Keratinocyte (primary cell): ENCODE results near the gene TXNDC12. TPM values are rescaled to one million over a fixed set of nuclear protein-coding genes. Genes with fewer than 3 reads are reported as not detected.
A peak's percentile ranks its signal among the peaks of the same experiment; 100 is the strongest.

Source experiments
- DNase-seq: peaks from one replicate; pipeline ENCODE4 v3.0.0-alpha.2; 2011; ENCODE audit warnings: low read depth, missing footprints, low spot score
- FAIRE-seq: peaks from 2 replicates; lab custom pipeline; 2011; peaks lifted over from hg19 to GRCh38; lab: Jason Lieb, UNC
- H2AFZ ChIP-seq: 2 replicates; pipeline ENCODE4 v1.6.0; 2012; ENCODE audit warnings: low read length, control low read depth, inconsistent platforms; ENCODE audit not compliant: control insufficient read depth
- H3K27ac ChIP-seq: 2 replicates; pipeline ENCODE4 v1.5.1; 2011; ENCODE audit warnings: low read length; ENCODE audit not compliant: control insufficient read depth, insufficient read depth
- H3K27me3 ChIP-seq: 3 replicates; pipeline ENCODE4 v1.6.0; 2011; ENCODE audit warnings: low read length; ENCODE audit not compliant: control insufficient read depth, insufficient read depth; ENCODE audit errors: extremely low read depth
- H3K36me3 ChIP-seq, 2 experiments: 2 replicates in 1 of 2; 3 replicates in 1 of 2; pipeline ENCODE4 v1.5.1; 2011; ENCODE audit warnings: low read length in 2 of 2, mild to moderate bottlenecking in 1 of 2; ENCODE audit not compliant: control insufficient read depth in 2 of 2, insufficient read depth in 2 of 2; ENCODE audit errors: extremely low read depth in 1 of 2
- H3K4me1 ChIP-seq: 3 replicates; pipeline ENCODE4 v1.5.1; 2011; ENCODE audit warnings: low read length; ENCODE audit not compliant: control insufficient read depth, insufficient read depth; ENCODE audit errors: extremely low read depth
- H3K4me2 ChIP-seq: 3 replicates; pipeline ENCODE4 v1.6.0; 2011; ENCODE audit warnings: low read depth, low read length; ENCODE audit not compliant: control insufficient read depth, insufficient read depth; ENCODE audit errors: extremely low read depth
- H3K4me3 ChIP-seq, 3 experiments: fragments of 200-600 bp in 1 of 3; sonication (generic) in 1 of 3; 2 replicates in 2 of 3; 3 replicates in 1 of 3; pipeline ENCODE4 v1.5.1; 2011 to 2016; ENCODE audit warnings: low read length in 3 of 3, mild to moderate bottlenecking in 3 of 3, control low read depth in 2 of 3, inconsistent platforms in 1 of 3, low read depth in 1 of 3, mixed read lengths in 1 of 3, mixed run types in 1 of 3, moderate library complexity in 1 of 3; ENCODE audit not compliant: control insufficient read depth in 2 of 3, insufficient read depth in 2 of 3; ENCODE audit errors: extremely low read depth in 1 of 3
- H3K79me2 ChIP-seq: 2 replicates; pipeline ENCODE4 v1.6.0; 2012; ENCODE audit warnings: low read length; ENCODE audit not compliant: control insufficient read depth, insufficient read depth
- H3K9ac ChIP-seq: 3 replicates; pipeline ENCODE4 v1.6.0; 2011; ENCODE audit warnings: low read length; ENCODE audit not compliant: control insufficient read depth, insufficient read depth; ENCODE audit errors: extremely low read depth
- H3K9me1 ChIP-seq: 3 replicates; pipeline ENCODE4 v1.6.0; 2011; ENCODE audit warnings: low read length; ENCODE audit not compliant: control insufficient read depth, insufficient read depth; ENCODE audit errors: extremely low read depth
- H3K9me3 ChIP-seq: 2 replicates; pipeline ENCODE4 v1.5.1; 2012; ENCODE audit warnings: low read depth, low read length; ENCODE audit not compliant: control insufficient read depth
- H4K20me1 ChIP-seq: 3 replicates; pipeline ENCODE4 v1.6.0; 2011; ENCODE audit warnings: low read length; ENCODE audit not compliant: control insufficient read depth, insufficient read depth; ENCODE audit errors: extremely low read depth
- CTCF ChIP-seq, 3 experiments: IDR thresholded peaks in 1 of 3; conservative IDR thresholded peaks in 1 of 3; optimal IDR thresholded peaks in 1 of 3; 2 replicates in 2 of 3; 3 replicates in 1 of 3; pipeline versions ENCODE3 to v1.5.1; 2011; ENCODE audit warnings: low read length in 3 of 3, mild to moderate bottlenecking in 3 of 3, moderate library complexity in 2 of 3, control low read depth in 1 of 3, inconsistent platforms in 1 of 3; ENCODE audit not compliant: insufficient read depth in 2 of 3; ENCODE audit errors: extremely low read depth in 1 of 3
- EZH2 ChIP-seq: IDR thresholded peaks from one replicate; pipeline ENCODE4 v1.6.1; 2012; ENCODE audit warnings: inconsistent platforms, mild to moderate bottlenecking, low read length, moderate library complexity
- dilution Hi-C: fragments of 300-500 bp; cut with MboI; formaldehyde crosslinking; loops from one replicate; pipeline ENCODE4 v1.7.0; 2020; ENCODE audit warnings: low sequenced_read_pairs; ENCODE audit not compliant: extremely low pct_ligation_motif_present
- polyA plus RNA-seq, 5 experiments: library from polyadenylated mRNA; depleted of rRNA in 3 of 5; stranded (reverse) in 3 of 5; stranded (forward) in 1 of 5; unstranded in 1 of 5; fragments of >200 nt; gene quantifications; 1 replicate in 1 of 5; 2 replicates in 3 of 5; 3 replicates in 1 of 5; pipeline versions ENCODE4 v1.2.1 to v1.2.3, GENCODE V29; 2011 to 2012; ENCODE audit warnings: missing spikeins in 2 of 5, low read depth in 1 of 5, low replicate concordance in 1 of 5

The TXNDC12 gene
- polyA plus RNA-seq, 1 donor (not counting 4 experiments of a cell fraction or from before 2014, with no cell fraction given) = 28.2 TPM

- dilution Hi-C loops = no loop called here
- H3K27ac ChIP-seq = peak overlapping the region; percentile 78
Measured at GRCh38 chr1:52034050-52034384, 21.0 kb downstream of the TXNDC12 start.

GRCh38 chr1:52033190-52034049 lies 21.6 kb downstream of the TXNDC12 start, which contains the start of gene KTI12:
Gene KTI12, minus strand, starts transcription at chr1:52033810. Its CDS starts 49 bp downstream, at chr1:52033761.
- H3K36me3 ChIP-seq = peaks cover 0 to 2% of the 10 kb centered on the region in 2 experiments
- peak; percentile 34 for FAIRE-seq

More at GRCh38 chr1:52034050-52034384, 21.0 kb downstream of the TXNDC12 start:
- Histone ChIP-seq H3K9ac (peak overlapping the region; percentile 90), H3K4me1 (peaks cover 21% of the 10 kb centered on the region), H3K79me2 (peaks cover 32% of the 10 kb centered on the region), H3K4me3 (peak overlapping the region in 2 of 3 experiments; percentile 80 to 94), H3K4me2 (peak overlapping the region; percentile 84), H3K9me3 (no peaks in the 10 kb centered on the region), H2AFZ (peak overlapping the region; percentile 91), H3K36me3 (peaks cover 0 to 2% of the 10 kb centered on the region in 2 experiments), H3K27me3 (no peaks in the 10 kb centered on the region), H4K20me1 (peaks cover 9% of the 10 kb centered on the region), H3K9me1 (no peaks in the 10 kb centered on the region)
- DNase-seq = no peak
- TF ChIP-seq CTCF (optimal IDR thresholded peaks at IDR 0.05 in 1 of 3, IDR thresholded peaks at IDR 0.05 in 1 of 3, conservative IDR thresholded peaks at IDR 0.05 in 1 of 3; ENCODE audit: extremely low read depth in 1 of 3, insufficient read depth in 2 of 3, low read length in 3 of 3) (no peak), EZH2 (no peak)
- FAIRE-seq = no peak

More at GRCh38 chr1:52033190-52034049, 21.6 kb downstream of the TXNDC12 start, which contains the start of gene KTI12:
- Histone ChIP-seq H3K4me1 (peaks cover 21% of the 10 kb centered on the region), H3K27ac (peak within 1 kb of the TSS; percentile 78), H3K4me2 (peak within 1 kb of the TSS; percentile 84), H3K9ac (peak within 1 kb of the TSS; percentile 90), H3K79me2 (peaks cover 32% of the 10 kb centered on the region), H3K9me1 (no peaks in the 10 kb centered on the region), H2AFZ (peak within 1 kb of the TSS; percentile 91), H3K27me3 (no peaks in the 10 kb centered on the region), H4K20me1 (peaks cover 9% of the 10 kb centered on the region), H3K4me3 (peak within 1 kb of the TSS; percentile 80 to 94 (median 88)), H3K9me3 (no peaks in the 10 kb centered on the region)
- TF ChIP-seq EZH2 = no peak
- no peak for TF ChIP-seq CTCF (optimal IDR thresholded peaks at IDR 0.05 in 1 of 3, IDR thresholded peaks at IDR 0.05 in 1 of 3, conservative IDR thresholded peaks at IDR 0.05 in 1 of 3; ENCODE audit: extremely low read depth in 1 of 3, insufficient read depth in 2 of 3, low read length in 3 of 3)
- dilution Hi-C loops = no loop called here
- no peak for DNase-seq
